DMS53 treated with DMSO at 0.1 percent for 48 hours (cell line): ENCODE data around the gene VRK3.

Experiments
- DNase-seq: peaks from one replicate; lab custom pipeline; 2025; ENCODE audit not compliant: unreplicated experiment; lab: John Stamatoyannopoulos, UW

VRK3 gene

GRCh38 chr19:49933643-49934042 is 91.5 kb downstream of the VRK3 start:
- no peak for DNase-seq

GRCh38 chr19:49932731-49933131 is 92.4 kb downstream of the VRK3 start:
- no peak for DNase-seq

GRCh38 chr19:49932041-49932451 is 93.1 kb downstream of the VRK3 start:
- no peak for DNase-seq

- no peak for DNase-seq
Measured at GRCh38 chr19:49931293-49932040, 93.7 kb downstream of the VRK3 start.

GRCh38 chr19:49930483-49931011 is 94.6 kb downstream of the VRK3 start:
- no peak for DNase-seq

- DNase-seq = peak; percentile 76
Measured at GRCh38 chr19:49929611-49930482, 95.3 kb downstream of the VRK3 start.

GRCh38 chr19:49929121-49929610 is 96.0 kb downstream of the VRK3 start, which contains the start of the genes ATF5 and NUP62:
TSS of gene ATF5 (plus strand) at chr19:49929205. CDS start at chr19:49930851, 1,646 bp downstream.
TSS of gene NUP62 (minus strand) at chr19:49929504. CDS start at chr19:49909807, 19,697 bp downstream.
- peak; percentile 72 for DNase-seq

GRCh38 chr19:49927526-49928264 is 97.5 kb downstream of the VRK3 start:
- DNase-seq = no peak

GRCh38 chr19:49926515-49926914 is 98.7 kb downstream of the VRK3 start:
- no peak for DNase-seq
